HG02970 (cell line): Measurements from ENCODE around the gene GAS6.
"Not testable (repeated sequence)": the region's sequence is repeated elsewhere in the genome, so short reads cannot be mapped to it uniquely, and the experiment has no call there.

Experiments used
- ATAC-seq: cut with Tn5 transposase; IDR thresholded peaks from one replicate; pipeline ENCODE4 v1.9.1; 2021; ENCODE audit warnings: mild to moderate bottlenecking, moderate library complexity, moderate number of reproducible peaks; ENCODE audit not compliant: unreplicated experiment, low FRiP score

The GAS6 gene

DNA sequence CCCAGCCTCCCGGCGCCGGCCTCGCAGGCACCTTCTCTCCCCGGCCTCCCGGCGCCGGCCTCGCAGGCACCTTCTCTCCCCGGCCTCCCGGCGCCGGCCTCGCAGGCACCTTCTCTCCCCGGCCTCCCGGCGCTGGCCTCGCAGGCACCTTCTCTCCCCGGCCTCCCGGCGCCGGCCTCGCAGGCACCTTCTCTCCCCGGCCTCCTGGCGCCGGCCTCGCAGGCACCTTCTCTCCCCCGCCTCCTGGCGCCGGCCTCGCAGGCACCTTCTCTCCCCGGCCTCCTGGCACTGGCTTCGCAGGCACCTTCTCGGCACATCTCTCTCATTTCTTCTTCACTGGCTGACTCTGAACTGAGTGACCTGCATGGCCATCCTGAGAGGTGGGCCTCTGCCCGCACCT, 37.4 kb downstream of the GAS6 start:
- ATAC-seq = not testable (repeated sequence)

DNA sequence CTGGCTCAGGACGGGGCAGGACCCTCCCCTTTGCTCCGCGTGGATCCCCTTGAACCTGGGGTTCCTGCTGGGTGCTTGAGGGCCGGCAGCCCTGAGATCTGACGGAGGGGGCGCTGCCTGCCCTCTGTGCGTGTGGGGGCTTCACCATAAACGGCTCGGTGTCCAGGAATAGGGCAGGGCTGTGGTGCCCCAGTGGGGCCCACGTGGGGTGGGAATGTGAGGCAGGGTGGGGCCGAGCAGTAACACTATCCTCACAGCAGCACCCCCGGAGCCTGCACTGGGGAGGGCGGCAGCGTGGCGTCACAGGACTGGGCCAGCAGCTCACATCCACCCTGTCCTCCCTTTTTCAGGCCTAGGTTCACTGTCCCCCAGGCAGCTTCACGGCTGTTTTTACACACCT, 38.0 kb downstream of the GAS6 start:
- ATAC-seq = no peak

DNA sequence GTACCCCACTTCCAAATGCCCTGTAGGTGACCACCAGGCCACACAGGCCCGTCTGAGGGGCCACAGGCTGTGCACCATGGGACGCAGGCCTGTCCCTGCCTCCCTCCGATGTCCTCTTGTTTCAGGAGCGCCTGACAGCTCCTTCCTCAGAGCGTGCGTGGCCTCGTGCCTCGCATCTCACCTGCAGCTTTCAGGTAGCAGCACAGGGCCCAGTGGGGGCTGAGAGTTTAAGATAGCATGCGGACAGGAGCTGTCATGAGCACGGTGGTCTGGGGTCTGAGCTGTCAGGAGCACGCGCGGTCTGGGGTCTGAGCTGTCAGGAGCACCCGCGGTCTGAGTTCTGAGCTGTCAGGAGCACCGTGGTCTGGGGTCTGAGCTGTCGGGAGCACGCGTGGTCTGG, 40.1 kb downstream of the GAS6 start:
- ATAC-seq = no peak

DNA sequence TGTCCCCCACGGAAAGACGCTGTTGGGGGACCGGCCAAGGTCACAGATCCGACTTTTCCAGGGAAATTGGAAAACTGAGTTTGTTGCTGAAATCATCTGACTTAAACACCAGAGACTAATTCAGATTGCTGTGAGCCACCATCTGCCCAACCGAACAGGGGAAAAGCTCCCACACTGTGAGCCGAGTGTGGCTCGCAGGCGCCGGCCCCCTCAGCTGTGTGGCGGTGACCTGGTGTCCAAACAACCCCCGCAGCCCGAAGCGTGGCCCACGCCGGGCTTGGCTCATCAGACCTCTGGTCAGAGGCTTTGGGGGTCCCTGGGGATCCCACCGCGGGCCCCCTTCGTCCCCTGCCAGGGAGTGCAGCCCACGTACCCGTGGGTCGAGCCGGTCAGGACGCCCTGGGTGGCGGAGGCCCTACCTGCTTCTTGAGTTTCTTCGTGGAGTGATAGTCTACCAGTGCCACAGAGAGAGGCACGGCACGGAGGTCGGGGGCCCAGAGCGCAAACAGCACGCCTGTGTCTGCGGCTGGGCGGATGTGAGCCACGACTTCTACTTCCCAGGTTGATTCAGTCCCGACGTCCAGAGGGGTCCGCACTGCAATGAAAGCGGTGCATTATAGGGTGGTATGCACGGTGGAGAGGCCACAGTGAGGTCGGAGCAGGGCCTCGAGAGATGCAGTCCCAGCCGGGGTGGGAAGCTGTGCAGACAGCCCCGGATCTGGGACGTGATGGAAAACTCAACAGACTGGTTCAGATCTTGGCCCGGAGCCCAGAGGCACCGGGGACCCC, 40.7 kb downstream of the GAS6 start:
- no peak for ATAC-seq

DNA sequence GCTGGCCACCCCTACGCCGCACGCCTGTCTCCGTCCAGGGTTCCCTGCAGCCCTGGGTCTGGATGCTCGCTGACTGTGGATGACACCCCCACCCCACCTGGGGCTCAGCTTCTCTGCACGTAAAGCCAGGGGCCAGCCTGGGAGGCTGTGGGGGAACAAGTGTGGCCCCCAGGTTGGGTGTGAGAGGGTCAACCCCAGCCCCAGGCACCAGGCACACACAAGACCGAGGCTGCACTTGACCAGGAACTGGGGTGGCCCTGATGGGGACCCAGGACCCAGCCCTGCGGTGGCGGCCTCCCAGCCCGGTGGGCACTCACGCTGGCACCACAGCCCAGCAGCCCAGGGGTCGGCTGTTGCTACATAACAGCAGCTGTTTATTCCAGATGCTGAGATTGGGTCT, 41.6 kb downstream of the GAS6 start:
- ATAC-seq = no peak

DNA sequence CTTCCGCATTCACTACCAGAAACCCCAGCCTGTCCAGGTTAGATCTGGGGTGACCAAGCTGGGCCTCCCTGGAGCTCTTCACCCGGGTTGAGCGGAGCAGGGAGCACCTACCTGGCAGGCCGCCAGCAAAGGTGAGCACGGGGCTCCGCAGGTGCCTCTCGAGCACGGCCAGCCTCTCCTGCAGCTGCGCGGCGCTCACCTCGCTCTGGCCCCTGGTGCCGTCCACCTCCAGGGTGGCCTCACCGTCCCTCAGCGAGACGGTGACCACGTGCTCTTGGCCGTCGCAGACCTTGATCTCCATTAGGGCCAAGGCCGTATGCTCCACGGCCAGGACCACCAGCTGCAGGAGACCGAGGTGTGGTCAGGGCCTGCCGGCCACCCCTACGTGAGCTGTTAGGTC, 42.0 kb downstream of the GAS6 start:
- ATAC-seq = no peak

DNA sequence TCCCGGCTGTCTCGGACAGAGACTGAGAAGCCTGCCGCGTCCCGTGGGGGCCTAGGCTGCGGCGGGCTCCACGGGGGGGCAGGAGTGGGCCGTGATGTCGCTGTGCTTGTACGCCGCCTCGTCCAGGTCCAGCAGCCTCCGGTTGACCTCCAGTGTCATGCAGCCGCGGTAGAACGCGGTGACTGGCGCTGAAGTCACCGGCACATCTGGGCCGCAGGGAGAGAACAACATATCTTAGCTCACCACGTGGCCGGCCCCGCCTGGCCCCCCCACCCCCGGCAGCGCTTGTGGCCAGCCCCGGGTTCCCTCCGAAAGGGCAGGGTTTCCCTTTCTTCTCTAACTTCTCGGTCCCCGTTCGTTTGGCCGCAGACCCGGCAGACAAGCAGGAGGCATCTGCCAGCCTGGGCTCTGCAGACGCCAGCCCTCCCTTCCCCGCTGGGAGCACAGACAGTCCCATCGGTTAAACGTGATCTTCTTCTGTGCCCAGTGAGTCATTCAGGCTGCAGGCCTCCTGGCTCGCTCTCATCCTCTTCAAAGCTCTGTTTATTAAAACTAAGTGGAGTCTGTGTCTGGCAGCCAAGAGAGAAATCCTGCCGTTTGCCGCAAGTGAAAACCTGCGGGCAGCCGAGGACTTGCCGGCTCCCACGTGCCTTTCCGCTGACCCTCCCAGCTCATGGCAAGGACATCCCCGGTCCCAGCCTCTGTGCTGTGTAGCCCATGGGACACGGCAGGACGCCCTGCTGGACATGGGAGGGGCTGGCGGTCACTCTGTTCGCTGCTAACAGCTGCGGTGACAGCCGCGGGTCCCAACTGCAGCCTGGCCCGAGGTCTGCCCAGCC, 42.8 kb downstream of the GAS6 start:
- ATAC-seq = no peak

DNA sequence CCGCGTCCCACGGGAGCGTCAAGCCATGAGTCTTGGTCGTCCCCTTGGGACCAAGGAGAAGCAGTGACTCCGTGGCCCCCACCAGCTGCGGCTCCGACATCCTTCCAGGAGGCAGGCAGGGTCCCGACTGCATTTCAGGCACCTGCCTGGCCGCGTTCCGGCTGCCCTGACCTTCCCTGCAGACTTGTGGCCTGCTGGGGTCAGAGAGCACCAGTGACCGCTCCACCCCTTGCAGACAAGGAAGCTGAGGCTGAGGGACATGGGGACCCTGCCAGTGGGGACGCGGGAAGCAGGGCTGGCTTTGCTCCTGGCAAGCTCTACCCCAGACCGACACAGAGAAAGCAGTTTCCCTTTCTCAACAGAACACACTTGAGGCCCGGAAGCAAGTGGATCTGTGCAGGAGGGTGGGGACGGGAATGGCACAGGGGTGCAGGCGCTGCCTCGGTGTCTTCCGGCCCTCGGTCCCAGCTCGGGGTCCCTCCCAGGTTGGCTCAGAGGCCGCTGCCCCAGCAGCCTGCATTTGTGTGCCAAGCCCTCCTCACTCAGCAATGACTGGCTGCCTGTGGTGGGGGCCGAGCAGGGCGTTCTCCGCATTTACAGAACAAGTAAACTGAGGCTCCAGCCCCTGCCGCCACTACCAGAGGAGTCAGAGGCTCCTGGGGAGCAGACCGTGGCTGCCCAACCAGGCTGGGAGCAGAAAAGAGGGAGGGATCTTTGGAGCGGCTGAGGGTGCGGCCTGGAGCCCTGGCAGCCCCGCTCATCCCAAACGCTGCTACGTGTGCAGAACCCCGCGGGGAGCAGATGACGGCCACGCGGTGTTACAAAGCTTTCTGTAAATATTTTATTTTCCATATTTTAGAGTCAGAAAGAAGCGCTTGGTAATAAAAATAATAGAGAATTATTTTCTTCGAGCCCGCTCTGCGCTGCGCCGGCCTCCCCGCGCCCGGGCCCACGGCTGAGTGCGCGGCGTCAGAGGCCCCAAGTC, 43.9 kb downstream of the GAS6 start:
- ATAC-seq = no peak

DNA sequence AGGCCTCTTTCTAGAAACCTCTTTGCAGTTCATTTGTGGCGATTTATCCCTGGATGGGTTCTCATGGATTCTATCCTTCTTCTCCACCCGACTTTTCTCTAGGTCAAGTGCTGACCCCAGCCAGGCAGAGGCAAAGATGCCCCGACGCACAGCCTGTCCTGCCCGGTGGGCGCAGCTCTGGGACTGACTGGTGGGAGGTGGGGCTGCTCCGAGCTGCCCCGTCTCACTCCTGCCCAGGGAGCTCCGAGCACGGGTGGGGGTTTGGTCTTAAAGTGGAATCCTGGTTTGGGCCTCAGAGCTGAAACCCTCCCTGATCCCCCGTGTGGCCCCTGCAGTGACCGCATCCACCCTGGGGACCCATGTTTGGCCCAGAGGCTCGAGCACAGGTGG, 44.5 kb downstream of the GAS6 start:
- no peak for ATAC-seq

DNA sequence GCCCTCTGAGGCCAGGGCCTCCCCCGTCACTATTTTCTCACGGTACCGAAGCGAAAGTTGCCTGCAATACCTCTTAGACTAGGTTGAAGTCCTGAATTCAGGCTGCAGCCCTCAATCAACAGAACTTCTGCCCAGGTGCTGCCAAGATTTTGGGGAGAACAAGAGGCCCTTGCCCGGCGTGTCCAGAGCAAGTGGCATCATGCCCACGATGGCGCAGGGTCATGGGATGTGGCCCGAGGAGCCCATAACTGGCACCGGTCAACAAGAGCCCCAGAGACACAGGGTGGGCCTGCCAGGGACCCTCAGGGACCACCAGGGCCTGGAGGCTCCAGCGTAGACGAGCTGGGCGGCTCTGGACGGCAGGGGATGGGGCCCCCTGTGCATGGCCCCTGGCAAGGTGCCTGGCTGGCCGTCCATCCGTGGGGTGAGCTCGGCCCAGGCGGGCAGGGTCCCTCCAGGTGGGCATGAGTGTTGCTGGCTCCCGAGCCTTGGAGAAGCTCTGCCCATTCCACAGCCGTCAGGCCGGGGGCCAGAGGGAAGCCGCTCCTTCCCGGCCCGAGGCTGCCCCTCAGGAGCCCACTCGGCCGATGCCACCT, 45.1 kb downstream of the GAS6 start:
- no peak for ATAC-seq

DNA sequence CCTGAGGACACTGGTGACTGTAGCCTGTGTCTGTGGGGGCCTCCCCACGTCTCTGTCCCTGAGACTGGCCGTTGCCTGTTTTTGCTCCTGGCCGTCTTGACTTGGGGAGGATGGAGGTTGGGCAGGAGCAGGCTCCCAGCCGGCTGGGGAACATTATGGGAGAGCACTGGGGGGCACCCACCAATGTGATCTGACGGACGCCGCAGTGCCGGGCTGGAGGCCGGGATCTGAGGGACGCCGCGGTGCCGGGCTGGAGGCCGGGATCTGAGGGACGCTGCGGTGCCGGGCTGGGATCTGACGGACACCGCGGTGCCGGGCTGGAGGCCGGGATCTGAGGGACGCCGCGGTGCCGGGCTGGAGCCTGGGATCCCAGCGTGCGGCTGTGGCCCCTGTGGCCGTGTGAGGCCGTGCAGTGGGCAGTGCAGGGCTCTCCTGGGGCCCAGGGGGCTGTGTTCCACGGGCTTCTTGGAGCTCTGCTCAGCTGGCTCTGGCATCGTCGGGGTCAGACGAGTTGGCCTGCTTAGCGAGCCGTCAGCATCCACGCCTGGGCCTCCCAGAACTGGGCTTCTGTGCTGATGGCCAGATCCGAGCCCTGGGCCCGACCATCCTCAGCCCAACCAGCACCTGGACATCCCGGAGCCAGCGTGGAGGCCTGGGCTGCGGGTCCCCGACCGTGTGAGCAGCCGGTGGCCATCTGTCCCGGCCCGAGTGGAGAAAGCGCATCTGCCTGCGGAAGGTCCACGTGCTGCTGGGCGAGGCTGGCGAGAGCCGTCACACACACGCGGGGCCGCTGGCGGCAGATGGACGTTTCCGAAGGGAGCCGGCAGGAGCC, 45.8 kb downstream of the GAS6 start:
- ATAC-seq = no peak

DNA sequence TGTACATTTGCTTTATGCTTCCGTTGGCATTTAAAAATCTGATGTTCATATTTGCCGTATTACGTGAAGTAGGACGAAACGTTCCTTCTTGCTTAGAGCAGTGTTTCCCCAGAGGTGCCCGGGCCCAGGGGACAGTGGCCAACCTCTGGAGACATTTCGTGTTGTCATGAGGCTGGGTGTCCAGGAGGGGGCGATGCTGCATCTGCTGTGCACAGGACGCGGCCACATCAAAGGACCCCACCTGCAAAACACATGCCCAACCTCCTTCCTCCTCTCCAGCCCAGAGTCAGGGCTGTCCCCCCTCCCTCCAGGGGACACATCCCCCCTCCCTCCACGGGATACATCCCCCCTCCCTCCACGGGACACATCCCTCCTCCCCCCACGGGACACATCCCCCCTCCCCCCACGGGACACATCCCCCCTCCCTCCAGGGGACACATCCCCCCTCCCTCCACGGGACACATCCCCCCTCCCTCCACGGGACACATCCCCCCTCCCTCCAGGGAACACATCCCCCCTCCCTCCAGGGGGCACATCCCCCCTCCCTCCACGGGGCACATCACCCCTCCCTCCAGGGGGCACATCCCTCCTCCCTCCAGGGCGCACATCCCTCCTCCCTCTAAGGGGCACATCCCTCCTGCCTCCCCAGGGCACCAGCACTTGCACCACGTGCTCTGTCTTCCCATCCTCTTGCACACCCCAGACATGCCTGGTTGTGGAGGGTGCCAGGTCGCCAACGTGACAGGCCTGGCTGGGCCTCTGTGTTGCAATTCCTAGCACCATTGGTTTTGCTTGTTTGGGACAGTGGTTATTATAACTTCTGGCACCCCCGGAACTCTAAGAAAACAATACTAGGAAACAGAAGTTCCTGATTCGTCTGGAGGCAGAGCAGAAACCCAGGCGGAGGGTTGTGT, 46.7 kb downstream of the GAS6 start:
- no peak for ATAC-seq

DNA sequence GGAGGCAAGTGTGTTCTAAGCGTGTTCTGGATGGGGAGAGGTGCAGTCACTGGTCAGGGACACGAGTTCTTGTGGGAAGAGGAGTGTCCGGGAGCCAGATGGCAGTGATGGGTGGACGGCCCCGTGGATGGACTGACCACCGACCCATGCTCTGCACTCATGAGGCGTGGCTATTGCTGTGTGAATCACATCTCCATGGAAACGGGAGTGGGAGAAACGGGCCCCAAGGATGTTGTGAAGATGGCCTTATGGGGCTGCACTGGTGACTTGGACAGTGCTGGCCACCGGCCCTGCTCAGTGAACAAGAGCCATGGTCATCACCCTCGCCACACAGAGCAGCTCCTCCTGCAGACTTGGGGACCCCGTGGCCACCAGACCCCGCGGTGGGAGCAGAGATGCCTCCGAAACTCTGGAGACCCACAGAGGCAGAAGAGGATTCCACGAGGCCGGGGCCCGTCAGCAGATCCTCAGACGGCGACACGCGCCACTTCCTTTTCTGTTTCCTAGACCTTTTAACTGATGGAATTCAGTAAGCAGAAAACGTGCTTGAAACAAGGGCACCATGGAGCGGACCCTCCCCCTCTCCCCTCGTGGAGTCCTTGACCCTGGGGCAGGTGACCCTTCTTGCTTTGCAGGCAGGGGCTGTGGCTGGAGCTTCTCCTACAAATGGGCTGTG, 47.5 kb downstream of the GAS6 start:
- no peak for ATAC-seq

DNA sequence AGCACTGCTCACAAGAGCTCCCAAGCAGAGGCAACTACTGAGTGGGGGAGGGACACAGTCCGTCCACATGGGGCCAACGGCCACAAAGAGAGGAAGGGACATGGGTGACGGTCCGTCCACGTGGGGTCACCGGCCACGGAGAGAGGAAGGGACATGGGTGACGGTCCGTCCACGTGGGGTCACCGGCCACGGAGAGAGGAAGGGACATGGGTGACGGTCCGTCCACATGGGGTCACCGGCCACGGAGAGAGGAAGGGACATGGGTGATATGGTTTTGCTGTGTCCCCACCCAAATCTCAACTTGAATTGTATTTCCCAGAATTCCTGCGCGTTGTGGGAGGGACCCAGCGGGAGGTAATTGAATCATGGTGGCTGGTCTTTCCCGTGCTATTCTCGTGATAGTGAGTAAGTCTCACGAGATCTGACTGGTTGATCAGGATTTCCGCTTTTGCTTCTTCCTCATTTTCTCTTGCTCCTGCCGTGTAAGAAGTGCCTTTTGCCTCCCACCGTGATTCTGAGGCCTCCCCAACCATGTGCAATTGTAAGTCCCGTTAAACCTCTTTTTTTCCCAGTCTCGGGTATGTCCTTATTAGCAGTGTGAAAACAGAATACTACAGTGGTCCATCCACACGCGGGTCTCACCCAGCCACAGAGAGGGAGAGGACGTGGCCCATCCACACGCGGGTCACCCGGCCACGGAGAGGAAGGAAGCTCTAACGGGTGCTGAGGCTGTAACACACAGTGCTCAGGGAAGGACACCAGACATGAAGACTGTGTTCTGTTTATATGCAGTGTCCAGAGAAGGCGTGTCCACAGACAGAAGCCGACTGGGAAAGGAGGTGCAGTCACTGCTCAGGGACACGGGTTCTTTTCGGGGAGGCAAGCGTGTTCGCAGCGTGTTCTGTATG, 48.5 kb downstream of the GAS6 start:
- ATAC-seq = no peak

DNA sequence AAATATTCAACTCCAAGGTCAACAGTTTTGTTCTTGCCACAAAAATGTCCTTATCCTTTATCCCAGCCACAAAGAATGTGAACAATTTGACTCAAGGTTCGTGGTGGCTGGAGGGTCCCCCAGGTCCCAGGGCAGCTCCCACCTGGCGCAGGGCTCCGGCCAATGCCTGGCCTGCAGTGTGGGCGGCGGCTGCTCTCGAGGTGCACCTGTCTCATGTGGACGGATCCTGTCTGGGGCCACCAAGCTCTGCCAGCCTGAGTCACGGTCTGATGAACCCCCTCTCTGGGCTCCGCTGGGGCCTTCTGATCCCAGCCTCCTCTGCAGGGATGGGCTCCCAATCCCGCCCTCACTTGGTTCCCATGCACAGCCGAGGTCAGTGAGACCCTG, 49.4 kb downstream of the GAS6 start:
- ATAC-seq = no peak

DNA sequence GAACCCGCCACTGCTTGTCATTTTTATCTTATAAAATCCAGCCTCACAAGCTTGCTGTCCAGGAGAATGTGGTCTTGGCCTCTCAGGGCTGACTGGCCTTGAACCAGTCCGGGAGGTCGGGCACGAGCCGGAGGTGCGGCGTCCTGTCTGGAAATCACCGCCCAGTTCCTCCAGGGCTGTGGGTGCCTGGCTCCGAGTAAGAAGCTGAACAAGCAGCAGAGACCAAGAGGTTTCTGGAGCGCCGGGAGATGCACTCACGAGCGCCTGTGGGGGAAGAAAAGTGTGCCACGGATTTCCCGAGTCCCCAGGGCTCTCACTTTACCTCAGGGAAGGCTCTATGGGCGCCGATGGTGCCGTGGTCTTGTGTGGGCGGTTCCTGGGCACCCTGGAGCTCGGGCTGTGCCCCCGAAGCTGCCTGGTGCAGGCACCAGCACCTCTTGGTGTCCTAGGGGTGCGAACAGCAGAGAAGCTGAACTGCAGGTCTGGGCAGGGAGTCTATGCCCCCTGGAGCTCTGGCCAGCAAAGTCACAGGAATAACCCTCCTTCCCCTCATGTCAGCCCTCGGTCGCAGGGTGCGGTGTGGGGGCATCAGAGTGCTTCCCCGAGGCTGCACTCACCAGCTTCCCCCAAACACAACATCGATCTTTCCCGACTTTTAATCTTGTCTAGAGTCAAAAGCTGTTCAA, 50.0 kb downstream of the GAS6 start:
- no peak for ATAC-seq
